GM12878 (cell line): ENCODE data around the gene COL4A1. TPM values are rescaled to one million over a fixed set of nuclear protein-coding genes. Genes with fewer than 3 reads are reported as not detected.

Source experiments
- ATAC-seq: fragments of 200-7000 bp; cut with Tn5 transposase; 3 replicates; pipeline ENCODE4 v1.9.1; 2020; ENCODE audit warnings: mild to moderate bottlenecking, moderate library complexity
- BruUV-seq: library from RNA; stranded (reverse); fragments of 400-500 nt; replicated peaks from 2 replicates; lab custom pipeline; 2021; lab: Mats Ljungman, UMichigan
- CTCF ChIA-PET: fragments of 300-600 bp; sonication (Branson Sonifier 250); formaldehyde crosslinking; extraction: SDS; loops from one replicate; lab custom pipeline; 2021; ENCODE audit warnings: inconsistent platforms; lab: Yijun Ruan, JAX
- POLR2A ChIA-PET: fragments of 350-600 bp; formaldehyde crosslinking; extraction: SDS; loops from one replicate; lab custom pipeline; 2021; ENCODE audit warnings: inconsistent platforms; lab: Charles Lee
- RAD21 ChIA-PET: fragments of 300-600 bp; sonication (Branson Sonifier 250); formaldehyde crosslinking; loops from one replicate; lab custom pipeline; 2023; ENCODE audit warnings: antibody characterized with exemption; ENCODE audit not compliant: unreplicated experiment; lab: Charles Lee
- SMC1A ChIA-PET: fragments of 300-600 bp; sonication (Branson Sonifier 250); formaldehyde crosslinking; loops from one replicate; lab custom pipeline; 2023; ENCODE audit not compliant: unreplicated experiment, uncharacterized antibody; lab: Charles Lee
- DNase-seq: peaks from one replicate; pipeline ENCODE4 v3.0.0-alpha.2; 2011; ENCODE audit warnings: low read depth, low spot score
- FAIRE-seq: peaks from 3 replicates; lab custom pipeline; 2011; peaks lifted over from hg19 to GRCh38; lab: Jason Lieb, UNC
- H2AFZ ChIP-seq: 2 replicates; pipeline ENCODE4 v1.6.0; 2011; ENCODE audit warnings: low read depth, low read length, control low read depth; ENCODE audit not compliant: control insufficient read depth
- H3K27ac ChIP-seq: 2 replicates; pipeline ENCODE4 v1.5.1; 2011; ENCODE audit warnings: control low read depth; ENCODE audit not compliant: control insufficient read depth, insufficient read depth
- H3K27me3 ChIP-seq, 2 experiments: replicated peaks in 1 of 2; 2 replicates each; pipeline versions ENCODE4 v1.6.0 to v1.6.1; 2011; ENCODE audit warnings: low read length in 1 of 2; ENCODE audit not compliant: control insufficient read depth in 2 of 2, insufficient read depth in 2 of 2
- H3K36me3 ChIP-seq, 2 experiments: 2 replicates each; pipeline ENCODE4 v1.5.1; 2011; ENCODE audit warnings: low read length in 1 of 2; ENCODE audit not compliant: control insufficient read depth in 2 of 2, insufficient read depth in 2 of 2
- H3K4me1 ChIP-seq: 2 replicates; pipeline ENCODE4 v1.6.1; 2011; ENCODE audit warnings: mild to moderate bottlenecking, low read length, moderate library complexity, mixed read lengths; ENCODE audit not compliant: control insufficient read depth, insufficient read depth
- H3K4me2 ChIP-seq: 2 replicates; pipeline ENCODE4 v1.6.0; 2011; ENCODE audit warnings: control low read depth; ENCODE audit not compliant: control insufficient read depth, insufficient read depth
- H3K4me3 ChIP-seq: fragments of 200-600 bp; sonication (generic); 2 replicates; pipeline ENCODE4 v1.5.1; 2016
- H3K79me2 ChIP-seq: 2 replicates; pipeline ENCODE4 v1.6.0; 2011; ENCODE audit warnings: low read length; ENCODE audit not compliant: control insufficient read depth, insufficient read depth
- H3K9ac ChIP-seq: 2 replicates; pipeline ENCODE4 v1.8.0; 2011; ENCODE audit warnings: low read length, control low read depth, mixed read lengths; ENCODE audit not compliant: control insufficient read depth, insufficient read depth
- H3K9me3 ChIP-seq: replicated peaks from 3 replicates; pipeline ENCODE4 v1.5.1; 2011; ENCODE audit warnings: mild to moderate bottlenecking, low read length; ENCODE audit not compliant: control insufficient read depth, insufficient read depth
- H4K20me1 ChIP-seq: 2 replicates; pipeline ENCODE4 v1.6.0; 2011; ENCODE audit not compliant: control insufficient read depth, insufficient read depth
- BACH1 ChIP-seq: fragments of 450-650 bp; IDR thresholded peaks from 2 replicates; pipeline ENCODE4 v1.6.1; 2017; ENCODE audit warnings: mild to moderate bottlenecking, borderline replicate concordance
- BCLAF1 ChIP-seq: fragments of 450-650 bp; IDR thresholded peaks from 2 replicates; pipeline ENCODE4 v1.6.1; 2017; ENCODE audit warnings: antibody characterized with exemption, mild to moderate bottlenecking, moderate library complexity
- BMI1 ChIP-seq: fragments of 450-650 bp; IDR thresholded peaks from 2 replicates; pipeline ENCODE4 v1.6.1; 2016; ENCODE audit warnings: mild to moderate bottlenecking, moderate library complexity, borderline replicate concordance
- CBFB ChIP-seq: IDR thresholded peaks from 2 replicates; pipeline ENCODE4 v1.6.1; 2016; ENCODE audit warnings: antibody characterized with exemption, low read depth
- HDAC2 ChIP-seq: fragments of 200-600 bp; sonication (generic); IDR thresholded peaks from 2 replicates; pipeline ENCODE4 v1.6.1; 2017
- SMARCA5 ChIP-seq: fragments of 450-650 bp; IDR thresholded peaks from 2 replicates; pipeline ENCODE4 v1.6.1; 2017; ENCODE audit warnings: mild to moderate bottlenecking
- STAT3 ChIP-seq: IDR thresholded peaks from 2 replicates; pipeline ENCODE4 v1.6.1; 2011; ENCODE audit warnings: low read depth, low read length, improper control_type of control experiment
- ZBTB11 ChIP-seq: fragments of 450-650 bp; formaldehyde crosslinking; IDR thresholded peaks from 2 replicates; pipeline ENCODE4 v1.5.0; 2022; ENCODE audit warnings: mild to moderate bottlenecking, missing genetic modification characterization
- WGBS: methylation state at CpG from one replicate; pipeline ENCODE4 v1.1.6; 2016; ENCODE audit warnings: low lambda C conversion rate; ENCODE audit not compliant: insufficient replicate concordance, insufficient coverage; ENCODE audit errors: missing lambda C conversion rate; 5-methylcytosine and 5-hydroxymethylcytosine counted together
- in situ Hi-C: fragments of 300-500 bp; cut with MboI; formaldehyde crosslinking; loops from 9 replicates; pipeline ENCODE4 v1.14.3; 2018; ENCODE audit warnings: mixed read lengths
- intact Hi-C: fragments of 100-400 bp; cut with micrococcal nuclease; formaldehyde crosslinking; loops from one replicate; pipeline ENCODE4 v1.14.2; 2022; ENCODE audit not compliant: unreplicated experiment
- polyA plus RNA-seq, 11 experiments: library from polyadenylated mRNA; depleted of rRNA in 4 of 11; unstranded in 6 of 11; stranded (reverse) in 5 of 11; fragments of >200 nt; fragmentation: Nextera tagmentation in 4 of 11; fragmentation: Illumina TruSeq in 1 of 11; extraction: Ambion mirVana in 4 of 11; extraction: Trizol in 1 of 11; gene quantifications; 1 replicate in 1 of 11; 2 replicates in 10 of 11; pipeline versions ENCODE4 v1.2.1 to v1.2.3, GENCODE V29; 2011 to 2016; ENCODE audit warnings: inconsistent platforms in 2 of 11, missing spikeins in 2 of 11, low read depth in 1 of 11
- total RNA-seq, 4 experiments: library from RNA; depleted of rRNA in 3 of 4; stranded (reverse); fragments of >200 nt in 3 of 4; fragmentation: Illumina TruSeq in 1 of 4; extraction: Trizol in 1 of 4; gene quantifications; 2 replicates each; pipeline versions ENCODE4 v1.2.1 to v1.2.3, GENCODE V29; 2013 to 2021

Gene COL4A1
- total and polyA plus RNA-seq, 10 of the 15 experiments (the other 5 are each of a cell fraction or from before 2014, with no cell fraction given): 0.07 to 0.31 (median 0.13) TPM; not detected in 6

- ATAC-seq (no peak), DNase-seq (no peak), FAIRE-seq (no peak)
- H3K4me2 ChIP-seq: no peak overlapping the region
- H2AFZ ChIP-seq: no peak overlapping the region
- ChIA-PET SMC1A (no interaction called here), CTCF (no interaction called here), RAD21 (no interaction called here), POLR2A (no interaction called here)
- H3K9ac ChIP-seq: no peak overlapping the region
- WGBS: 30% methylated on average over 5 of the region's 5 CpGs
- no peaks in the 10 kb centered on the region for H3K79me2 ChIP-seq
- no peak overlapping the region for H3K4me3 ChIP-seq
- intact Hi-C loops: no loop called here
- TF ChIP-seq CBFB (no peak), BACH1 (no peak), STAT3 (no peak), HDAC2 (no peak), BMI1 (no peak), SMARCA5 (no peak), BCLAF1 (no peak), ZBTB11 (CRISPR knock-in tag) (no peak)
- H3K4me1 ChIP-seq: no peaks in the 10 kb centered on the region
- in situ Hi-C loops: no loop called here
- no peaks in the 10 kb centered on the region for H3K9me3 ChIP-seq
- H3K36me3 ChIP-seq: no peaks in the 10 kb centered on the region
- H3K27ac ChIP-seq: no peak overlapping the region
- H4K20me1 ChIP-seq: no peaks in the 10 kb centered on the region
- no TSS peak for BruUV-seq
- no peaks in the 10 kb centered on the region; a peak in 3 of 4 replicates for H3K27me3 ChIP-seq
These were observed 10.1 kb upstream of the COL4A1 start for GRCh38 chr13:110317093-110317492.
